PC-9 (cell line): ENCODE measurements around the gene ADAMTS20. TPM values are rescaled to one million over a fixed set of nuclear protein-coding genes. Genes with fewer than 3 reads are reported as not detected.

Source experiments
- BruUV-seq: library from RNA; stranded (reverse); fragments of 400-500 nt; replicated peaks from 2 replicates; lab custom pipeline; 2021; lab: Mats Ljungman, UMichigan
- CTCF ChIA-PET: fragments of 300-600 bp; sonication (Branson Sonifier 250); formaldehyde crosslinking; loops from one replicate; lab custom pipeline; 2022; ENCODE audit warnings: antibody characterized with exemption; lab: Charles Lee
- POLR2A ChIA-PET: fragments of 300-600 bp; sonication (Branson Sonifier 250); formaldehyde crosslinking; loops from one replicate; lab custom pipeline; 2022; ENCODE audit warnings: antibody characterized with exemption; ENCODE audit not compliant: unreplicated experiment; lab: Charles Lee
- DNase-seq, 2 experiments: peaks; one replicate each; pipeline versions ENCODE4 v3.0.0 to v3.0.0-alpha.2; 2015 to 2022; ENCODE audit warnings: mixed read lengths in 1 of 2
- H2AFZ ChIP-seq: fragments of 200-600 bp; sonication (generic); 2 replicates; pipeline ENCODE4 v1.8.1; 2017; ENCODE audit warnings: antibody characterized with exemption
- H3F3A ChIP-seq: fragments of 200-600 bp; sonication (generic); 2 replicates; pipeline ENCODE4 v1.8.1; 2017; ENCODE audit warnings: antibody characterized with exemption, mild to moderate bottlenecking, low read depth; ENCODE audit not compliant: insufficient read depth
- H3K27ac ChIP-seq: fragments of 200-600 bp; sonication (generic); 2 replicates; pipeline ENCODE4 v1.6.1; 2016; ENCODE audit warnings: mixed run types
- H3K27me3 ChIP-seq: fragments of 200-600 bp; sonication (generic); 2 replicates; pipeline ENCODE4 v1.6.1; 2016; ENCODE audit warnings: low read depth, mixed run types; ENCODE audit not compliant: insufficient read depth
- H3K36me3 ChIP-seq: fragments of 200-600 bp; sonication (generic); 2 replicates; pipeline ENCODE4 v1.6.1; 2016; ENCODE audit warnings: low read depth, mixed run types
- H3K4me1 ChIP-seq: fragments of 200-600 bp; sonication (generic); replicated peaks from 2 replicates; pipeline ENCODE4 v1.6.1; 2016; ENCODE audit warnings: mixed run types; ENCODE audit not compliant: insufficient read depth
- H3K4me2 ChIP-seq: fragments of 200-600 bp; sonication (generic); 2 replicates; pipeline ENCODE4 v1.6.1; 2017; ENCODE audit warnings: mixed run types
- H3K4me3 ChIP-seq: fragments of 200-600 bp; sonication (generic); 2 replicates; pipeline ENCODE4 v1.6.1; 2016; ENCODE audit warnings: mixed run types
- H3K79me2 ChIP-seq: fragments of 200-600 bp; sonication (generic); 2 replicates; pipeline ENCODE4 v1.6.1; 2017; ENCODE audit warnings: low read depth, mixed run types
- H3K9me2 ChIP-seq: fragments of 200-600 bp; sonication (generic); 2 replicates; pipeline ENCODE4 v1.8.1; 2017; ENCODE audit warnings: mild to moderate bottlenecking; ENCODE audit not compliant: insufficient read depth
- H3K9me3 ChIP-seq: fragments of 200-600 bp; sonication (generic); 2 replicates; pipeline ENCODE4 v1.8.1; 2016; ENCODE audit warnings: low read depth; ENCODE audit not compliant: insufficient read depth
- H4K20me1 ChIP-seq: fragments of 200-600 bp; sonication (generic); 2 replicates; pipeline ENCODE4 v1.8.1; 2017; ENCODE audit not compliant: insufficient read depth
- EZH2 ChIP-seq: fragments of 200-600 bp; sonication (generic); IDR thresholded peaks from 2 replicates; pipeline ENCODE4 v1.8.0; 2017; ENCODE audit warnings: antibody characterized with exemption, low read depth
- intact Hi-C: fragments of 100-400 bp; cut with micrococcal nuclease; formaldehyde crosslinking; loops from one replicate; pipeline ENCODE4 v1.10.0; 2022; ENCODE audit not compliant: unreplicated experiment
- total RNA-seq: library from RNA; stranded (reverse); gene quantifications from 2 replicates; pipeline ENCODE4 v1.2.3, GENCODE V29; 2021
- TF ChIP-seq, protein P1 (sequence below): fragments of 200-600 bp; sonication (generic); conservative IDR thresholded peaks from 2 replicates; pipeline ENCODE4 v1.6.1; 2017; ENCODE audit warnings: mixed run types, antibody characterized with exemption, mild to moderate bottlenecking, moderate library complexity

The ADAMTS20 gene
- total RNA-seq, 1 experiment from 2014 or later: 1.0 TPM

DNA sequence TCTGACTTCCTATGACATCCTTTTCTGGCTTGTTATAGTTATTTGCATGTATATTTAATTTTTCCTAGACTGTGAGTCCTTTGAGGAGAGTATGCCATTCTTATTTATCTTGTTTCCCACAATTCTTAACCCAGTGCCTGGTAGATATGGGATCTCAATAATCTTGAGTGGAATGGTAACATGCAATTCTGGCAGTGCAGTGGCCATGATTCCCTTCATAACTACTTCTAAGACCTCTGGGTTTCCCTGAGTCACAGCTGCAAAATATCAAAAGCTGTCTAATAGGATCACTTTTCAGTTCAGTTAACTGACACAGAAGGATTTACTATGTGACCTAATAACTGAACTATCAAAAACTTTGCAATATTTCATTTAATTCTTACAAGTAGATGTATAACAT lies 135.0 kb downstream of the ADAMTS20 start:
- no peak for DNase-seq
- no TSS peak for BruUV-seq
- Histone ChIP-seq H3K9me3 (no peaks in the 10 kb centered on the region), H3K27ac (no peak overlapping the region), H3K4me2 (no peak overlapping the region), H4K20me1 (no peaks in the 10 kb centered on the region), H3K4me3 (no peak overlapping the region), H3K9me2 (no peaks in the 10 kb centered on the region), H3K4me1 (no peaks in the 10 kb centered on the region), H3K79me2 (no peaks in the 10 kb centered on the region), H3K36me3 (no peaks in the 10 kb centered on the region), H3K27me3 (no peaks in the 10 kb centered on the region), H2AFZ (no peak overlapping the region), H3F3A (no peaks in the 10 kb centered on the region)
- POLR2A ChIA-PET: no interaction called here
- CTCF ChIA-PET: no interaction called here
- intact Hi-C loops: no loop called here
- TF ChIP-seq, protein P1, sequence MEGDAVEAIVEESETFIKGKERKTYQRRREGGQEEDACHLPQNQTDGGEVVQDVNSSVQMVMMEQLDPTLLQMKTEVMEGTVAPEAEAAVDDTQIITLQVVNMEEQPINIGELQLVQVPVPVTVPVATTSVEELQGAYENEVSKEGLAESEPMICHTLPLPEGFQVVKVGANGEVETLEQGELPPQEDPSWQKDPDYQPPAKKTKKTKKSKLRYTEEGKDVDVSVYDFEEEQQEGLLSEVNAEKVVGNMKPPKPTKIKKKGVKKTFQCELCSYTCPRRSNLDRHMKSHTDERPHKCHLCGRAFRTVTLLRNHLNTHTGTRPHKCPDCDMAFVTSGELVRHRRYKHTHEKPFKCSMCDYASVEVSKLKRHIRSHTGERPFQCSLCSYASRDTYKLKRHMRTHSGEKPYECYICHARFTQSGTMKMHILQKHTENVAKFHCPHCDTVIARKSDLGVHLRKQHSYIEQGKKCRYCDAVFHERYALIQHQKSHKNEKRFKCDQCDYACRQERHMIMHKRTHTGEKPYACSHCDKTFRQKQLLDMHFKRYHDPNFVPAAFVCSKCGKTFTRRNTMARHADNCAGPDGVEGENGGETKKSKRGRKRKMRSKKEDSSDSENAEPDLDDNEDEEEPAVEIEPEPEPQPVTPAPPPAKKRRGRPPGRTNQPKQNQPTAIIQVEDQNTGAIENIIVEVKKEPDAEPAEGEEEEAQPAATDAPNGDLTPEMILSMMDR: no peak
- no peak for TF ChIP-seq EZH2

DNA sequence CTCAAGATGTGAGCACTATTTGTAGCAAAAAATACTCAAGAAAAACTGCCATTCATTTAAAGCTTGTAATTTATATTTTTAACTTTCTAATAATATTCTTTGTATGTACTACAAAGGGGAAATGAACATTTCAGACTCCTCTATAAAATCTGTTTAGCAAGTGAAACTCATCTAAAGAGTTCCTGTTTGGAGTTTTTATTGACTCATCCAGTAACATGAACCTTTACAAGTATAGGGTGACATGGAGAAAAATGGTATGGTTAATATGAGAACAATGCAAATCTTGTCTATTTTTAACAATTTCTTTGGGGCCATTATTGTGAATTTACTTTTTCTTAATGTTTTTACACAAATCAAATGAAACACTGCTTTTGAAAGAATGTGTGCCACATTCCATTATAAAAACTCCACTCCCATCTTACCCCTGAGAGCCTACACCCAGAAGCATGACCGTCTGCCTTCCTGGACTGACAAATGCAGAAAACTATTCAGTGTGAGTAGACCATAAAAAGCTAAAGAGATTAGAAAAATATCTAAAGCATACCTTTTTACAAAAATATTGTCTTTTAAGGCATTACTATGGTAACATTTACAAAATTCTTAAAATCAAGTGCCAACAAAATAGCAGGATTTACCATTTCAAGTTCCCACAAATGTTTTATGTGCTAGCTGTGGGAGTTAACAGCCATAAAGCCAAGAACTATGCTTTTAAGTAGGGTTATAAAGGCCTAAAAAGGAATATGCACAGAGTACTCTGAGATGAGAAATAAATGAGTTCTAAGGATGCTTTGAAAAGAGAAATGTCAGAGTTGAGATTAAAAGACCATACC lies 144.0 kb downstream of the ADAMTS20 start:
- CTCF ChIA-PET: no interaction called here
- H3K27me3 ChIP-seq: no peaks in the 10 kb centered on the region
- intact Hi-C loops: no loop called here
- H3F3A ChIP-seq: no peaks in the 10 kb centered on the region
- no peaks in the 10 kb centered on the region for H3K4me1 ChIP-seq
- no peaks in the 10 kb centered on the region for H3K79me2 ChIP-seq
- H2AFZ ChIP-seq: no peak overlapping the region
- no peak for TF ChIP-seq EZH2
- TF ChIP-seq, protein P1: no peak
- POLR2A ChIA-PET: no interaction called here
- H3K9me3 ChIP-seq: no peaks in the 10 kb centered on the region
- H3K36me3 ChIP-seq: no peaks in the 10 kb centered on the region
- no peak overlapping the region for H3K4me2 ChIP-seq
- no peaks in the 10 kb centered on the region for H4K20me1 ChIP-seq
- DNase-seq: no peak
- no peak overlapping the region for H3K4me3 ChIP-seq
- BruUV-seq: no TSS peak
- no peaks in the 10 kb centered on the region for H3K9me2 ChIP-seq
- no peak overlapping the region for H3K27ac ChIP-seq

DNA sequence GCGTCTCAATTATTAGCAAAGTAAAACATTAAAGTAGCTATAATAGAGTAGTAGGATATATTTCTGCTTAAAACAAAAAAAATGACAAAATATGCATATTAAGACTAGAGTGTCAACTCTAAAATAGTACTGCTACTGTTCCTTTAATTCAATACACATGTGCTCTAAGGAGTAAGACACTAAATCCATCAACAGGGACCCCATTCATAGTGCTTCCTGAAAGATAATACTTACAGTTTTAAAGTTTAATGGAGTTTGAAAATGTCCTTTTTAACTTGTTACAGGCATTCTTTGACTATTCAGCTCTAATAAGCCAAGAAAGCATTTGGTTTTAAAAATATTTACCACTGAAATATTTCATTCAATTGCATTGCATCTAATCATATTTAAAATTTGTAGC lies 145.2 kb downstream of the ADAMTS20 start:
- no peaks in the 10 kb centered on the region for H3K4me1 ChIP-seq
- no peak overlapping the region for H3K4me2 ChIP-seq
- no TSS peak for BruUV-seq
- no peaks in the 10 kb centered on the region for H3K9me3 ChIP-seq
- intact Hi-C loops: no loop called here
- no peaks in the 10 kb centered on the region for H3K27me3 ChIP-seq
- H3F3A ChIP-seq: no peaks in the 10 kb centered on the region
- H3K79me2 ChIP-seq: no peaks in the 10 kb centered on the region
- H3K27ac ChIP-seq: no peak overlapping the region
- DNase-seq: no peak
- H3K36me3 ChIP-seq: no peaks in the 10 kb centered on the region
- H2AFZ ChIP-seq: no peak overlapping the region
- ChIA-PET CTCF (no interaction called here), POLR2A (no interaction called here)
- no peaks in the 10 kb centered on the region for H4K20me1 ChIP-seq
- H3K9me2 ChIP-seq: no peaks in the 10 kb centered on the region
- TF ChIP-seq EZH2: no peak
- TF ChIP-seq, protein P1: no peak
- H3K4me3 ChIP-seq: no peak overlapping the region
